Heart right ventricle (tissue), 16 donors: ENCODE data around the gene NCOA6. TPM values are rescaled to one million over a fixed set of nuclear protein-coding genes. Genes with fewer than 3 reads are reported as not detected.

Experiments used
- ATAC-seq, 8 donors: fragments of 200-7000 bp; cut with Tn5 transposase; one replicate each; pipeline ENCODE4 v1.9.1; 2020; ENCODE audit warnings: mild to moderate bottlenecking in 8 of 8, moderate library complexity in 8 of 8, moderate number of reproducible peaks in 1 of 8
- DNase-seq, 2 donors: peaks; one replicate each; pipeline ENCODE4 v3.0.0-alpha.2; 2020
- H3K27ac ChIP-seq, 10 donors: fragments of 200-600 bp; sonication (generic) in 2 of 10; one replicate each; pipeline versions ENCODE4 v1.5.0 to v1.8.0; 2020 to 2022; ENCODE audit warnings: mild to moderate bottlenecking in 3 of 10
- H3K27me3 ChIP-seq, 7 donors: fragments of 200-600 bp; one replicate each; pipeline ENCODE4 v1.8.0; 2021 to 2022; ENCODE audit warnings: mild to moderate bottlenecking in 2 of 7
- H3K36me3 ChIP-seq, 9 donors: fragments of 200-600 bp; sonication (generic) in 1 of 9; one replicate each; pipeline versions ENCODE4 v1.5.0 to v1.8.0; 2020 to 2022; ENCODE audit warnings: mild to moderate bottlenecking in 2 of 9
- H3K4me1 ChIP-seq, 9 donors: fragments of 200-600 bp; sonication (generic) in 1 of 9; one replicate each; pipeline versions ENCODE4 v1.5.0 to v1.8.0; 2020 to 2022; ENCODE audit warnings: mild to moderate bottlenecking in 4 of 9
- H3K4me3 ChIP-seq, 10 donors: fragments of 200-600 bp; sonication (generic) in 2 of 10; one replicate each; pipeline versions ENCODE4 v1.5.0 to v1.8.0; 2020 to 2022; ENCODE audit warnings: mild to moderate bottlenecking in 7 of 10, moderate library complexity in 2 of 10
- H3K9me3 ChIP-seq, 11 donors: fragments of 200-600 bp in 10 of 11; sonication (generic) in 2 of 11; one replicate each; pipeline versions ENCODE4 v1.5.0 to v1.8.0; 2013 to 2022; ENCODE audit warnings: mild to moderate bottlenecking in 2 of 11, control low read depth in 1 of 11, moderate library complexity in 1 of 11
- WGBS, 2 donors: extraction: QIAGEN DNeasy Blood & Tissue Kit; methylation state at CpG; one replicate each; pipeline ENCODE4 v1.1.7; 2013; ENCODE audit warnings: inconsistent platforms in 1 of 2; 5-methylcytosine and 5-hydroxymethylcytosine counted together
- intact Hi-C, 10 donors: fragments of 100-400 bp; cut with DNase I; formaldehyde crosslinking; loops; one replicate each; pipeline versions ENCODE4 v1.11.1 to v1.14.2; 2022
- polyA plus RNA-seq, 2 donors: library from polyadenylated mRNA; stranded (reverse); fragments of 200-250 nt; gene quantifications; one replicate each; pipeline ENCODE4 v1.2.3, GENCODE V29; 2013
- total RNA-seq, 10 donors: library from RNA; stranded (reverse); fragmentation: NEBNext Ultra II Directional in 3 of 10; extraction: Animal tissue kit (Norgen Biotek cat#: 25700) in 3 of 10; gene quantifications; one replicate each; pipeline versions ENCODE4 v1.2.1 to v1.2.4, GENCODE V29; 2021 to 2023
- TF ChIP-seq, protein P1 (sequence below), 9 donors: fragments of 200-600 bp; sonication (generic) in 2 of 9; IDR thresholded peaks; one replicate each; pipeline versions ENCODE4 v1.5.0 to v1.8.0; 2021 to 2022; ENCODE audit warnings: antibody characterized with exemption in 9 of 9, mild to moderate bottlenecking in 5 of 9, moderate library complexity in 1 of 9
- donor health status: Arrhythmogenic right ventricular cardiomyopathy.
- donor health status: ischemic (EF 13 %, LVEDD 7.1; RV severe dilation, severe dysfunction).
- donor health status: healthy with polysubstance abuse.
- donor health status: DM: no; HTN: yes; CAD: no.
- donor health status: DM: no; HTN: no; CAD: no.
- donor health status: ischemic (EF 25% LVEDD 6.9; RV normal size, moderate dysfunction).
- donor health status: ischemic (EF 25% LVEDD 5.7; RV mildly dilated, moderate dysfunction).
- donor health status: healthy.
- donor health status: DM: yes; HTN: yes; CAD: no.
- donor health status: Ischemic cardiomyopathy.
- donor health status: ischemic (EF 35%, LVEDD 5.7; RV mildly dilated, moderate dysfunction).
- donor health status: nonischemic (EF 11% LVEDD 7.7; RV severe dilation, severe dysfunction).
- donor health status: DM: yes; HTN: yes; CAD: no.
- donor health status: PGD.
- donor health status: ischemic (EF 29% LVEDD 5.4; RV normal size, mild dysfunction).
- donor health status: nonischemic (EF 23%, LVEDD 6.1; RV moderate dilation, normal function).

The NCOA6 gene
- total and polyA plus RNA-seq, 12 donors, result 11.6 to 37.5 (median 18.0) TPM

- WGBS, 2 donors, result 80 to 83% methylated on average over 2 of the region's 2 CpGs
- no peaks in the 10 kb centered on the region for H3K9me3 ChIP-seq
- H3K27ac ChIP-seq, result no peak overlapping the region
- TF ChIP-seq, protein P1, sequence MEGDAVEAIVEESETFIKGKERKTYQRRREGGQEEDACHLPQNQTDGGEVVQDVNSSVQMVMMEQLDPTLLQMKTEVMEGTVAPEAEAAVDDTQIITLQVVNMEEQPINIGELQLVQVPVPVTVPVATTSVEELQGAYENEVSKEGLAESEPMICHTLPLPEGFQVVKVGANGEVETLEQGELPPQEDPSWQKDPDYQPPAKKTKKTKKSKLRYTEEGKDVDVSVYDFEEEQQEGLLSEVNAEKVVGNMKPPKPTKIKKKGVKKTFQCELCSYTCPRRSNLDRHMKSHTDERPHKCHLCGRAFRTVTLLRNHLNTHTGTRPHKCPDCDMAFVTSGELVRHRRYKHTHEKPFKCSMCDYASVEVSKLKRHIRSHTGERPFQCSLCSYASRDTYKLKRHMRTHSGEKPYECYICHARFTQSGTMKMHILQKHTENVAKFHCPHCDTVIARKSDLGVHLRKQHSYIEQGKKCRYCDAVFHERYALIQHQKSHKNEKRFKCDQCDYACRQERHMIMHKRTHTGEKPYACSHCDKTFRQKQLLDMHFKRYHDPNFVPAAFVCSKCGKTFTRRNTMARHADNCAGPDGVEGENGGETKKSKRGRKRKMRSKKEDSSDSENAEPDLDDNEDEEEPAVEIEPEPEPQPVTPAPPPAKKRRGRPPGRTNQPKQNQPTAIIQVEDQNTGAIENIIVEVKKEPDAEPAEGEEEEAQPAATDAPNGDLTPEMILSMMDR (IDR thresholded peaks at IDR 0.05), result peak in 3 of 9 donors; percentile 19 to 27 (median 23)
- H3K4me1 ChIP-seq, result no peaks in the 10 kb centered on the region
- intact Hi-C loops, result loop anchor here in 2 of 10 donors (10.0 kb wide), 2 partner anchors 219 to 559 kb away; no protein-coding TSS in a partner anchor
- ATAC-seq (no peak), DNase-seq (no peak)
- no peak overlapping the region for H3K4me3 ChIP-seq
- H3K36me3 ChIP-seq, result peaks cover 3 to 99% (median 52%) of the 10 kb centered on the region in 9 donors
- H3K27me3 ChIP-seq, result no peaks in the 10 kb centered on the region
These were observed 71.6 kb downstream of the NCOA6 start for GRCh38 chr20:34753706-34754461.

- no peak for DNase-seq
- TF ChIP-seq, protein P1 (IDR thresholded peaks at IDR 0.05), result no peak
- Histone ChIP-seq H3K27me3 (no peaks in the 10 kb centered on the region), H3K27ac (no peak overlapping the region), H3K4me3 (no peak overlapping the region), H3K9me3 (no peaks in the 10 kb centered on the region), H3K36me3 (peaks cover 3 to 99% (median 38%) of the 10 kb centered on the region in 9 donors), H3K4me1 (peaks cover 0 to 7% (median 0%) of the 10 kb centered on the region in 9 donors)
- intact Hi-C loops, result loop anchor here in 2 of 10 donors (10.0 kb wide), 2 partner anchors 217 to 557 kb away; no protein-coding TSS in a partner anchor
- no peak for ATAC-seq
- WGBS, 2 donors, result 91 to 94% methylated on average over 3 of the region's 3 CpGs
These were observed 74.0 kb downstream of the NCOA6 start for GRCh38 chr20:34751453-34751852.

DNA sequence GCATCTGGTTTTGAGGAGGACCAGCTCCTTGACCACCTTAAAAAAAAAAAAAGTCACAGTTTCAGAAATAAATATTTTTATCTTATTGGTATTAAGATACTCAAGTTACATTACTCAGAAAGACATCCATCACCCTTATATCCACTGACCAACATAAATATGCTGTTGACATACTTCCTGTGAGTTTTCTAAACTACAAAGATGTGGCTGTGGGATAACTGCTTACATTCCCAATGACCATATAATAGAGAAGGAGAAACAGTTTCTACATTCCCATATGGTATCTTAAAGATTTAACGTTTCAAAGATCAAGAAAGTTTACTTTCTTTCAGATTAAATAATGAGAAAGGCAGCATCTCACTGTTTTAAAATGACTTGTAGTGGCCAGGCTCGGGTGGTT, 75.0 kb downstream of the NCOA6 start:
- WGBS, 2 donors, result 50 to 72% methylated on average over 2 of the region's 2 CpGs

GRCh38 chr20:34748709-34749108, 76.7 kb downstream of the NCOA6 start:
- TF ChIP-seq, protein P1 (IDR thresholded peaks at IDR 0.05), result no peak
- WGBS, 2 donors, result 96 to 98% methylated on average over 2 of the region's 2 CpGs
- no peak for DNase-seq
- Histone ChIP-seq H3K36me3 (peaks cover 3 to 99% (median 38%) of the 10 kb centered on the region in 9 donors), H3K9me3 (no peaks in the 10 kb centered on the region), H3K27ac (no peak overlapping the region), H3K4me1 (peaks cover 0 to 29% (median 12%) of the 10 kb centered on the region in 9 donors), H3K27me3 (no peaks in the 10 kb centered on the region), H3K4me3 (no peak overlapping the region)
- intact Hi-C loops, result no loop called here
- ATAC-seq, result no peak

More for the DNA sequence above, 75.0 kb downstream of the NCOA6 start:
- H3K4me1 ChIP-seq, result peaks cover 0 to 15% (median 4%) of the 10 kb centered on the region in 9 donors
- H3K4me3 ChIP-seq, result no peak overlapping the region
- intact Hi-C loops, result loop anchor here in 2 of 10 donors (10.0 kb wide), 2 partner anchors 216 to 556 kb away; no protein-coding TSS in a partner anchor
- H3K36me3 ChIP-seq, result peaks cover 3 to 99% (median 46%) of the 10 kb centered on the region in 9 donors
- ATAC-seq (no peak), DNase-seq (no peak)
- no peak overlapping the region for H3K27ac ChIP-seq
- no peaks in the 10 kb centered on the region for H3K27me3 ChIP-seq
- H3K9me3 ChIP-seq, result no peaks in the 10 kb centered on the region
- TF ChIP-seq, protein P1 (IDR thresholded peaks at IDR 0.05), result no peak
